ACC112 (cell line): Measurements from ENCODE around the gene FZD1.

ENCODE experiments used
- H2AFZ ChIP-seq: fragments of 200-600 bp; sonication (generic); one replicate; pipeline ENCODE4 v1.6.0; 2017; ENCODE audit warnings: antibody characterized with exemption, low read length; ENCODE audit not compliant: unreplicated experiment
- H3K27ac ChIP-seq: fragments of 200-600 bp; sonication (generic); 2 replicates; pipeline ENCODE4 v1.5.1; 2014; ENCODE audit warnings: low read depth, mild to moderate bottlenecking, antibody characterized with exemption, low read length, moderate library complexity
- H3K27me3 ChIP-seq: fragments of 200-600 bp; sonication (generic); 2 replicates; pipeline ENCODE4 v1.6.1; 2014; ENCODE audit warnings: mild to moderate bottlenecking, antibody characterized with exemption, low read length, moderate library complexity, mixed read lengths; ENCODE audit not compliant: insufficient read depth
- H3K36me3 ChIP-seq: fragments of 200-600 bp; sonication (generic); 2 replicates; pipeline ENCODE4 v1.6.1; 2016; ENCODE audit warnings: mild to moderate bottlenecking, antibody characterized with exemption, low read length, moderate library complexity, mixed read lengths; ENCODE audit not compliant: insufficient read depth
- H3K4me1 ChIP-seq: fragments of 200-600 bp; sonication (generic); one replicate; pipeline ENCODE4 v1.6.1; 2016; ENCODE audit warnings: low read length, mixed read lengths; ENCODE audit not compliant: insufficient read depth, unreplicated experiment, control insufficient read depth
- H3K4me3 ChIP-seq: fragments of 200-600 bp; sonication (generic); 2 replicates; pipeline ENCODE4 v1.5.1; 2014; ENCODE audit warnings: mild to moderate bottlenecking, low read depth, low read length
- H3K79me2 ChIP-seq: fragments of 200-600 bp; sonication (generic); one replicate; pipeline ENCODE4 v1.6.0; 2016; ENCODE audit warnings: low read length; ENCODE audit not compliant: control insufficient read depth, unreplicated experiment, insufficient read depth

Gene FZD1

DNA sequence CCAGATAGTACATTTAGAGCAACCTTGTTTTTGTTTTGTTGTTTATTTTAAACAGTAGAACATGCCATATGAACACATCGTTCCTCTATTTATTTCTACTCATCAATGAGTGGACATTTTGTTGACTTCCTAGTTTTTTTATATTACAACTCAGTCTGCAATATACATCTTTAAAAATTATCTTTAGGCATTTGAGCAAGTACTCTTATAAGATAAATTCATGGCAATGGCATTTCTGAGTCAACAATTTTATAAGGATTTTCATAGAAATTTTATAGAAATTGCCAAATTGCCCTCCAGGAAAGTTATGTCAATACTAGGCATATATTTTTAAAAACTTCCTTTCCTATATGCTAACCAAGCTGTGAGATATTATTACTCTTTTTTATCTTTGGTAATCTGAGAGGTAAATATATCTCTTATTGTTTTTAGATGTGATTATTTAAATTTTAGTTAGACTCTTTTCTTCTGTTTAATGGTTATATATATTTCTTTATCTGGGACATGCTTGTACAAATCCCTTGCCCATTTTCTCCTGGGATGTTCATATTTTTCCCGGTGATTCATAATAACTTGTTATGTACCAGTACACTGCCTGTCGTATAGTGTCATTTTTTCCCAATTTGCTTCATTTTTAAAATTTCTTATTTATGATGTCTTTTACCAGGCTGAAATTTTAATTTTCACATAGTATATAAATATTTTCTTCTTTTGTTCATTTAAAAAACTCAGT, 50.5 kb downstream of the FZD1 start:
- H3K27ac ChIP-seq = no peak overlapping the region
- peaks cover 7% of the 10 kb centered on the region for H3K4me1 ChIP-seq
- H3K27me3 ChIP-seq = no peaks in the 10 kb centered on the region
- no peaks in the 10 kb centered on the region for H3K79me2 ChIP-seq
- H3K4me3 ChIP-seq = no peak overlapping the region
- H2AFZ ChIP-seq = no peak overlapping the region
- no peaks in the 10 kb centered on the region for H3K36me3 ChIP-seq

DNA sequence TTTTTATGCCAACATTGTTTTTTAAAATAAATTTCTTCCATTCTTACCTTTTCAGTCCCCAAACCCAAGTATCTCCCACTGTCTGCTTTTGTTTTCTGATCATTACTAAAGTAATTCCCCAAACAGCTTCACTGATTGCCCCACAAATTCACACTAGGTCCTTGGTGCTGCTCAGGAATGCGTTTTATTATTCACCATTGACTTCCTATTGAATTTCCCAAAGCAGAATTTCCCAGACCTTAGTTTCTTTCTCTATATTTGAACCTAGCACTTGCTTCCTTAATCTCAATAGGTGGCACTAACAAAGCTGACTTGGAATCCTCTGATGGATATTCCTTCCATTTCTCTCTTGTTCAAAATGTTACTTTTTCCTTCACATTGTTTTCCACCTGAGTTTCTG, 52.2 kb downstream of the FZD1 start:
- H3K79me2 ChIP-seq = no peaks in the 10 kb centered on the region
- H3K27me3 ChIP-seq = no peaks in the 10 kb centered on the region
- no peaks in the 10 kb centered on the region for H3K36me3 ChIP-seq
- no peaks in the 10 kb centered on the region for H3K4me1 ChIP-seq
- no peak overlapping the region for H3K4me3 ChIP-seq
- H2AFZ ChIP-seq = no peak overlapping the region
- H3K27ac ChIP-seq = no peak overlapping the region

DNA sequence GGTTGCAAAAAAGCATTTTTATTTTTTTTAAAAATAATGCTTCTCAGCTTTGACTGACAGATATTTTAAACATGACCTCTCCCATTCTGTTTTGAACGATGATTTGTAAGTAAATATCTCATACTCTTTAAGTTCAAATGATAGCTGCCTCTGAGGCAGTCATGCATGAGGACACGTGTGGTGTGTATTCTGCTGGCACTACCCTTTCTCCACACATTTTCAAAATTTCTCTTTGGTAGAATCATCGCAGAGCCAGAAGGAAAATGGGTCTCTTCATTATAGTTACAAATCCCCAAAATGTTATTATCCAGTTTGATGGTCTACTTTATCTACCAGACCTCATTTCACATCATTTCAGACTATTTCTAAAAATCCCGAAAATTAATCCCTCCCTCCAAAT, 55.1 kb downstream of the FZD1 start:
- no peak overlapping the region for H3K4me3 ChIP-seq
- H3K27ac ChIP-seq = no peak overlapping the region
- H3K4me1 ChIP-seq = no peaks in the 10 kb centered on the region
- H3K27me3 ChIP-seq = peaks cover 9% of the 10 kb centered on the region; the same call in 1 of the 2 replicates
- no peaks in the 10 kb centered on the region for H3K36me3 ChIP-seq
- H3K79me2 ChIP-seq = no peaks in the 10 kb centered on the region
- H2AFZ ChIP-seq = no peak overlapping the region

DNA sequence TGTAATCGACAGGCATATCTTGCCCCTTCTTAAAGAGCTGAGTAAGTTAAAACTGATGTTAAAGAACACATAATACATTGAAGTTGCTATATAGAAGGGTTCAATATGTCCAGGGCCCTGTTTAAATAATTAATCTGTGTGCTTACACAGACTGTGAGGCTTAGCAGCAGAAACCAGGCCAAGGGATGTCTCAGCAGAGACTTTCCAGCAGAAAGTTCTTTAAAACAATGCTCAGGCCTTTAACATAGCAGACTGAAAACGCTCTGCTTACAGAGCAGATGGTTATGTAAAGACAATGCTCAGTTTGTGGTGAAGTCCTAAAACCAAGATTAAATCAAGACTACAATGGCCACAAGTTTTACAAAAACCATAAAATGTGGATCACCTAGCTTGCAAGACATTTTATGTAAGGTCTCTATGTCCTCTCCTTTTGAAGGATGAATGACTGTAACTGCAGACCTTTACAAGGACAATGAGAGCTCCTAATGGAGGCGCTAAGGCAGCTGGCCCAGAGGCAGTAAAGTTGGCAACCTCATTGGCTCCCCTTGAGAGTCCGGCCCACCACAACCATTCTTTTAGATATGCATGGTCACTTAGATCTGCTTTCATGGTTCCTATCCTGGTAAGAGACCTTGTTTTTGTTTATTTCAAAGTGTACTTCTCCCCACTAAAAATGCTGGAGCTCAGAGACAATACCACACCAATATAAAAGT, 56.3 kb downstream of the FZD1 start:
- H3K4me3 ChIP-seq = no peak overlapping the region
- no peak overlapping the region for H2AFZ ChIP-seq
- no peaks in the 10 kb centered on the region for H3K4me1 ChIP-seq
- no peak overlapping the region for H3K27ac ChIP-seq
- no peaks in the 10 kb centered on the region for H3K79me2 ChIP-seq
- H3K36me3 ChIP-seq = no peaks in the 10 kb centered on the region
- peaks cover 9% of the 10 kb centered on the region; the same call in 1 of the 2 replicates for H3K27me3 ChIP-seq
